SK-N-SH (cell line): ENCODE results near the gene NAMPT. TPM values are rescaled to one million over a fixed set of nuclear protein-coding genes. Genes with fewer than 3 reads are reported as not detected.

Experiments used
- CTCF ChIA-PET: fragments of 300-600, 350-600 bp; formaldehyde crosslinking; extraction: SDS; loops from one replicate; lab custom pipeline; 2021; lab: Yijun Ruan, JAX
- POLR2A ChIA-PET: fragments of 350-600 bp; sonication (Branson Sonifier 250); formaldehyde crosslinking; extraction: SDS; loops from one replicate; lab custom pipeline; 2020; ENCODE audit warnings: antibody characterized with exemption, inconsistent platforms; lab: Yijun Ruan, JAX
- DNase-seq: peaks from one replicate; pipeline ENCODE4 v3.0.0; 2012
- H2AFZ ChIP-seq: fragments of 200-600 bp; sonication (generic); 2 replicates; pipeline ENCODE4 v1.8.1; 2016; ENCODE audit warnings: antibody characterized with exemption, mild to moderate bottlenecking, low read depth
- H3F3A ChIP-seq: fragments of 200-600 bp; sonication (generic); replicated peaks from 2 replicates; pipeline ENCODE3; 2016; ENCODE audit warnings: antibody characterized with exemption, mild to moderate bottlenecking; ENCODE audit not compliant: insufficient read depth
- H3K27ac ChIP-seq, 2 experiments: fragments of 200-500 bp in 1 of 2; fragments of 200-600 bp in 1 of 2; sonication (Bioruptor generic) in 1 of 2; sonication (generic), shearing (Covaris generic) in 1 of 2; 2 replicates each; pipeline versions ENCODE4 v1.5.1 to v1.6.1; 2014 to 2016; ENCODE audit warnings: low read depth in 2 of 2, inconsistent platforms in 1 of 2, low read length in 1 of 2, mild to moderate bottlenecking in 1 of 2, mixed read lengths in 1 of 2
- H3K27me3 ChIP-seq: fragments of 200-600 bp; sonication (generic), shearing (Covaris generic); 2 replicates; pipeline ENCODE4 v1.6.1; 2016; ENCODE audit warnings: mixed run types; ENCODE audit not compliant: insufficient read depth
- H3K36me3 ChIP-seq, 2 experiments: fragments of 200-500 bp in 1 of 2; fragments of 200-600 bp in 1 of 2; sonication (Bioruptor generic) in 1 of 2; sonication (generic) in 1 of 2; replicated peaks in 1 of 2; 2 replicates each; pipeline versions ENCODE3 to v1.5.1; 2014 to 2016; ENCODE audit warnings: low read length in 1 of 2, mild to moderate bottlenecking in 1 of 2; ENCODE audit not compliant: insufficient read depth in 2 of 2, control insufficient read depth in 1 of 2
- H3K4me1 ChIP-seq, 2 experiments: fragments of 200-500 bp in 1 of 2; fragments of 200-600 bp in 1 of 2; sonication (Bioruptor generic) in 1 of 2; sonication (generic), shearing (Covaris generic) in 1 of 2; 2 replicates each; pipeline versions ENCODE4 v1.5.1 to v1.6.1; 2014 to 2016; ENCODE audit warnings: low read depth in 1 of 2, low read length in 1 of 2, mixed run types in 1 of 2; ENCODE audit not compliant: insufficient read depth in 2 of 2, control insufficient read depth in 1 of 2
- H3K4me2 ChIP-seq: fragments of 200-600 bp; sonication (generic), shearing (Covaris generic); 2 replicates; pipeline ENCODE4 v1.6.1; 2017; ENCODE audit warnings: mixed run types
- H3K4me3 ChIP-seq, 2 experiments: fragments of 200-500 bp in 1 of 2; fragments of 200-600 bp in 1 of 2; sonication (Bioruptor generic) in 1 of 2; sonication (generic), shearing (Covaris generic) in 1 of 2; 2 replicates each; pipeline versions ENCODE4 v1.5.1 to v1.8.1; 2014 to 2016; ENCODE audit warnings: low read depth in 2 of 2, inconsistent platforms in 1 of 2, low read length in 1 of 2, mild to moderate bottlenecking in 1 of 2, mixed read lengths in 1 of 2, moderate library complexity in 1 of 2
- H3K79me2 ChIP-seq: fragments of 200-600 bp; sonication (generic); 2 replicates; pipeline ENCODE4 v1.8.1; 2017; ENCODE audit warnings: mild to moderate bottlenecking; ENCODE audit not compliant: insufficient read depth
- H3K9ac ChIP-seq: fragments of 200-600 bp; sonication (generic); 2 replicates; pipeline ENCODE4 v1.6.1; 2017; ENCODE audit warnings: mixed run types
- H3K9me2 ChIP-seq: fragments of 200-600 bp; sonication (generic); 2 replicates; pipeline ENCODE4 v1.6.1; 2017; ENCODE audit warnings: mixed run types
- H3K9me3 ChIP-seq: fragments of 200-600 bp; sonication (generic); 2 replicates; pipeline ENCODE4 v1.6.1; 2017; ENCODE audit warnings: mixed run types, mild to moderate bottlenecking, moderate library complexity
- H4K20me1 ChIP-seq: fragments of 200-600 bp; sonication (generic); 2 replicates; pipeline ENCODE4 v1.6.1; 2017; ENCODE audit warnings: mild to moderate bottlenecking, mixed run types; ENCODE audit not compliant: insufficient read depth
- EP300 ChIP-seq, 2 experiments: IDR thresholded peaks; 2 replicates each; pipeline versions ENCODE4 v1.4.0 to v1.6.1; 2012; ENCODE audit warnings: borderline replicate concordance in 1 of 2, low read depth in 1 of 2, low read length in 1 of 2
- FOXJ3 ChIP-seq: sonication (generic); formaldehyde crosslinking; IDR thresholded peaks from 2 replicates; pipeline ENCODE4 v1.5.1; 2020; ENCODE audit warnings: mild to moderate bottlenecking, missing genetic modification reagents
- MEF2A ChIP-seq: IDR thresholded peaks from 2 replicates; pipeline ENCODE4 v1.4.0; 2012; ENCODE audit warnings: low read depth, borderline replicate concordance
- POLR2AphosphoS5 ChIP-seq: IDR thresholded peaks from 2 replicates; pipeline ENCODE4 v1.6.1; 2012; ENCODE audit warnings: low read depth, low read length
- REST ChIP-seq: IDR thresholded peaks from 2 replicates; pipeline ENCODE4 v1.6.1; 2012; ENCODE audit warnings: mild to moderate bottlenecking, low read depth, low read length, moderate library complexity
- RXRA ChIP-seq: IDR thresholded peaks from 2 replicates; pipeline ENCODE4 v1.4.0; 2012; ENCODE audit warnings: low read depth, mild to moderate bottlenecking, borderline replicate concordance
- SIN3A ChIP-seq: IDR thresholded peaks from 2 replicates; pipeline ENCODE4 v1.6.1; 2012; ENCODE audit warnings: low read depth, mild to moderate bottlenecking, low read length, moderate library complexity, borderline replicate concordance
- TAF1 ChIP-seq: IDR thresholded peaks from 2 replicates; pipeline ENCODE4 v1.6.1; 2012; ENCODE audit warnings: low read depth, mild to moderate bottlenecking, low read length, moderate library complexity, borderline replicate concordance
- TCF12 ChIP-seq: IDR thresholded peaks from 2 replicates; pipeline ENCODE4 v1.4.0; 2012
- TEAD4 ChIP-seq: IDR thresholded peaks from 2 replicates; pipeline ENCODE4 v1.4.0; 2012; ENCODE audit warnings: mild to moderate bottlenecking, borderline replicate concordance; ENCODE audit not compliant: insufficient read depth
- WGBS: methylation state at CpG from one replicate; pipeline ENCODE4 v1.1.6; 2017; ENCODE audit warnings: low lambda C conversion rate; 5-methylcytosine and 5-hydroxymethylcytosine counted together
- polyA plus RNA-seq, 3 experiments: library from polyadenylated mRNA; depleted of rRNA; stranded (reverse); fragments of >200 nt; gene quantifications; 2 replicates each; pipeline ENCODE4 v1.2.3, GENCODE V29; 2012

The NAMPT gene
- polyA plus RNA-seq, 1 of the 3 experiments (the other 2 are of a cell fraction): 20.1 TPM

GRCh38 chr7:106313456-106313901 lies 28.7 kb upstream of the NAMPT start (continued):
- no peak for TF ChIP-seq SIN3A
- TF ChIP-seq TEAD4: 0 out of 2 replicates have a peak, but pooled peaks have one; percentile 38
- no peak for TF ChIP-seq MEF2A
- TF ChIP-seq POLR2AphosphoS5: no peak
- no peak for TF ChIP-seq TAF1
- TF ChIP-seq EP300 (IDR thresholded peaks at IDR 0.05; ENCODE audit: borderline replicate concordance in 1 of 2, low read depth in 1 of 2, low read length in 1 of 2): peak in 1 of 2 experiments; percentile 55; a peak in 1 of 4 replicates
- TF ChIP-seq, all 33 proteins: peak for 7

GRCh38 chr7:106312906-106313305 lies 28.1 kb upstream of the NAMPT start:
- no peaks in the 10 kb centered on the region for H3K36me3 ChIP-seq
- peak overlapping the region; percentile 10; the same call in 1 of the 2 replicates for H3K4me2 ChIP-seq
- WGBS: 22% methylated on average over 2 of the region's 2 CpGs
- no peaks in the 10 kb centered on the region for H3K79me2 ChIP-seq
- H3K4me3 ChIP-seq: 0 out of 4 replicates have a peak overlapping the region, but pooled peaks of 1 of the 2 experiments have one; percentile 3
- H3K9me2 ChIP-seq: no peaks in the 10 kb centered on the region
- peaks cover 13% of the 10 kb centered on the region for H3F3A ChIP-seq
- ChIA-PET POLR2A (no interaction called here), CTCF (interaction anchor here (1.0 kb wide), 1 partner anchor 136 kb away, joined by 3 read pairs; no protein-coding TSS in a partner anchor)
- H3K27ac ChIP-seq: peak overlapping the region in 1 of 2 experiments; percentile 59; a peak in 2 of 4 replicates
- H2AFZ ChIP-seq: peak overlapping the region; percentile 45; the same call in 1 of the 2 replicates
- no peak for DNase-seq
- H4K20me1 ChIP-seq: no peaks in the 10 kb centered on the region
- H3K9me3 ChIP-seq: no peaks in the 10 kb centered on the region
- TF ChIP-seq FOXJ3 (CRISPR knock-in tag) (no peak), RXRA (no peak), TCF12 (no peak), REST (no peak), SIN3A (no peak)
- H3K27me3 ChIP-seq: no peaks in the 10 kb centered on the region
- peaks cover 0 to 10% of the 10 kb centered on the region in 2 experiments; a peak in 1 of 4 replicates for H3K4me1 ChIP-seq
- peak overlapping the region; percentile 6; the same call in 1 of the 2 replicates for H3K9ac ChIP-seq
